HTERT RPE-1 (cell line): Measurements from ENCODE around the gene ATP8A1.

ENCODE experiments used
- in situ Hi-C: fragments of 300-500 bp; cut with MboI; formaldehyde crosslinking; loops from 4 replicates; pipeline ENCODE4 v1.14.3; 2020; ENCODE audit warnings: low sequenced_read_pairs

The ATP8A1 gene

GRCh38 chr4:42578187-42578586 lies 78.7 kb downstream of the ATP8A1 start:
- in situ Hi-C loops = no loop called here

- in situ Hi-C loops = no loop called here
These were observed 82.0 kb downstream of the ATP8A1 start for GRCh38 chr4:42574870-42575430.

- in situ Hi-C loops = no loop called here
These were observed 83.7 kb downstream of the ATP8A1 start for GRCh38 chr4:42573249-42573648.

GRCh38 chr4:42570221-42570620 lies 86.7 kb downstream of the ATP8A1 start:
- in situ Hi-C loops = no loop called here

GRCh38 chr4:42568610-42569207 lies 88.2 kb downstream of the ATP8A1 start:
- in situ Hi-C loops = no loop called here

- in situ Hi-C loops = no loop called here
These were observed 90.1 kb downstream of the ATP8A1 start for GRCh38 chr4:42566835-42567234.

GRCh38 chr4:42562016-42562415 lies 94.9 kb downstream of the ATP8A1 start:
- in situ Hi-C loops = no loop called here

- in situ Hi-C loops = no loop called here
These were observed 95.9 kb downstream of the ATP8A1 start for GRCh38 chr4:42561031-42561430.

- in situ Hi-C loops = no loop called here
These were observed 96.4 kb downstream of the ATP8A1 start for GRCh38 chr4:42560467-42560861.

GRCh38 chr4:42558156-42558555 lies 98.7 kb downstream of the ATP8A1 start:
- in situ Hi-C loops = no loop called here

GRCh38 chr4:42555828-42556227 lies 101.1 kb downstream of the ATP8A1 start:
- in situ Hi-C loops = no loop called here

GRCh38 chr4:42554072-42554471 lies 102.8 kb downstream of the ATP8A1 start:
- in situ Hi-C loops = no loop called here

GRCh38 chr4:42549896-42550295 lies 107.0 kb downstream of the ATP8A1 start:
- in situ Hi-C loops = no loop called here

GRCh38 chr4:42547805-42548204 lies 109.1 kb downstream of the ATP8A1 start:
- in situ Hi-C loops = no loop called here

- in situ Hi-C loops = no loop called here
These were observed 113.1 kb downstream of the ATP8A1 start for GRCh38 chr4:42543762-42544161.

- in situ Hi-C loops = no loop called here
These were observed 113.8 kb downstream of the ATP8A1 start for GRCh38 chr4:42543126-42543525.

GRCh38 chr4:42541647-42542046 lies 115.3 kb downstream of the ATP8A1 start:
- in situ Hi-C loops = no loop called here

GRCh38 chr4:42533042-42533441 lies 123.9 kb downstream of the ATP8A1 start:
- in situ Hi-C loops = no loop called here

GRCh38 chr4:42531341-42532030 lies 125.4 kb downstream of the ATP8A1 start:
- in situ Hi-C loops = no loop called here

- in situ Hi-C loops = no loop called here
These were observed 133.7 kb downstream of the ATP8A1 start for GRCh38 chr4:42523066-42523718.

GRCh38 chr4:42519803-42520417 lies 137.0 kb downstream of the ATP8A1 start:
- in situ Hi-C loops = no loop called here
